GM15510 (cell line): Measurements from ENCODE around the gene JAKMIP1.

Source experiments
- POLR2A ChIP-seq: IDR thresholded peaks from 3 replicates; pipeline ENCODE4 v1.6.1; 2011; ENCODE audit warnings: borderline replicate concordance; ENCODE audit not compliant: insufficient read length; ENCODE audit errors: extremely low read depth

JAKMIP1 gene

GRCh38 chr4:6023731-6024130, 176.6 kb downstream of the JAKMIP1 start:
- no peak for TF ChIP-seq POLR2A

- no peak for TF ChIP-seq POLR2A
Measured at GRCh38 chr4:6022607-6023288, 177.6 kb downstream of the JAKMIP1 start.

- TF ChIP-seq POLR2A, result no peak
Measured at GRCh38 chr4:6021831-6022606, 178.3 kb downstream of the JAKMIP1 start.

- no peak for TF ChIP-seq POLR2A
Measured at GRCh38 chr4:6020613-6021012, 179.7 kb downstream of the JAKMIP1 start.

GRCh38 chr4:6019316-6020263, 180.8 kb downstream of the JAKMIP1 start:
- TF ChIP-seq POLR2A, result no peak

- TF ChIP-seq POLR2A, result no peak
Measured at GRCh38 chr4:6018331-6018730, 182.0 kb downstream of the JAKMIP1 start, which contains the start of gene C4orf50. C4orf50 (minus strand) TSS chr4:6018431.

- TF ChIP-seq POLR2A, result no peak
Measured at GRCh38 chr4:6017800-6018199, 182.5 kb downstream of the JAKMIP1 start.

- no peak for TF ChIP-seq POLR2A
Measured at GRCh38 chr4:6017030-6017429, 183.3 kb downstream of the JAKMIP1 start.

GRCh38 chr4:6013564-6013963, 186.8 kb downstream of the JAKMIP1 start:
- no peak for TF ChIP-seq POLR2A

- no peak for TF ChIP-seq POLR2A
Measured at GRCh38 chr4:6012200-6012599, 188.1 kb downstream of the JAKMIP1 start.

- TF ChIP-seq POLR2A, result no peak
Measured at GRCh38 chr4:6011686-6012085, 188.7 kb downstream of the JAKMIP1 start.

- no peak for TF ChIP-seq POLR2A
Measured at GRCh38 chr4:6011271-6011671, 189.1 kb downstream of the JAKMIP1 start.

- TF ChIP-seq POLR2A, result no peak
Measured at GRCh38 chr4:6010789-6011188, 189.6 kb downstream of the JAKMIP1 start.

GRCh38 chr4:6009452-6009851, 190.9 kb downstream of the JAKMIP1 start:
- no peak for TF ChIP-seq POLR2A
